Adrenal gland (tissue), 12 donors: ENCODE data around the gene POLR2E. TPM values are rescaled to one million over a fixed set of nuclear protein-coding genes. Genes with fewer than 3 reads are reported as not detected.

Source experiments
- DNase-seq, 7 donors: peaks; one replicate each; pipeline ENCODE4 v3.0.0-alpha.2; 2019 to 2020
- H3K27ac ChIP-seq, 5 donors: fragments of 200-600 bp; sonication (generic) in 4 of 5; 1 replicate in 3 of 5; 2 replicates in 2 of 5; pipeline versions ENCODE4 v1.5.1 to v1.8.0; 2016 to 2020; ENCODE audit warnings: mild to moderate bottlenecking in 1 of 5
- H3K27me3 ChIP-seq: fragments of 200-600 bp; 2 replicates; pipeline ENCODE4 v1.8.0; 2021
- H3K36me3 ChIP-seq, 2 donors: fragments of 200-600 bp; replicated peaks in 1 of 2; 1 replicate in 1 of 2; 2 replicates in 1 of 2; pipeline versions ENCODE4 v1.5.1 to v1.8.0; 2018 to 2022
- H3K4me1 ChIP-seq, 2 donors: fragments of 200-600 bp; replicated peaks in 1 of 2; 1 replicate in 1 of 2; 2 replicates in 1 of 2; pipeline versions ENCODE4 v1.5.1 to v1.8.0; 2018 to 2021
- H3K4me3 ChIP-seq, 4 donors: fragments of 200-600 bp; sonication (generic) in 3 of 4; one replicate each; pipeline ENCODE4 v1.5.1; 2016 to 2018
- H3K9me3 ChIP-seq, 3 donors: fragments of 200-600 bp; sonication (generic) in 1 of 3; replicated peaks in 1 of 3; 1 replicate in 2 of 3; 2 replicates in 1 of 3; pipeline versions ENCODE4 v1.5.1 to v1.8.0; 2016 to 2021
- POLR2A ChIP-seq, 2 donors: fragments of 450-650 bp; IDR thresholded peaks; one replicate each; pipeline ENCODE4 v1.6.1; 2017; ENCODE audit warnings: antibody characterized with exemption in 2 of 2, mild to moderate bottlenecking in 2 of 2, moderate library complexity in 1 of 2
- WGBS, 4 donors: extraction: QIAGEN DNeasy Blood & Tissue Kit in 2 of 4; methylation state at CpG; one replicate each; pipeline versions ENCODE4 v1.1.5 to v1.1.7; 2013 to 2017; 5-methylcytosine and 5-hydroxymethylcytosine counted together
- intact Hi-C, 2 donors: fragments of 100-400 bp; cut with DNase I; formaldehyde crosslinking; loops; one replicate each; pipeline versions ENCODE4 v1.14.1 to v1.15.0; 2022 to 2023
- polyA plus RNA-seq, 3 donors: library from polyadenylated mRNA; stranded (reverse); fragments of 200-250 nt in 2 of 3; fragments of 350-450 nt in 1 of 3; fragmentation: Illumina TruSeq in 1 of 3; extraction: RNeasy Lipid Tissue Mini Kit (QIAGEN cat#74804) in 1 of 3; gene quantifications; one replicate each; pipeline ENCODE4 v1.2.3, GENCODE V29; 2013 to 2014
- total RNA-seq, 9 donors: library from RNA; depleted of rRNA in 4 of 9; stranded (reverse); fragments of >200 nt in 4 of 9; fragments of 120-200 nt in 1 of 9; fragmentation: NEBNext Ultra II Directional in 1 of 9; extraction: Animal tissue kit (Norgen Biotek cat#: 25700) in 1 of 9; gene quantifications; one replicate each; pipeline versions ENCODE4 v1.1.0 to v1.2.4, GENCODE V29; 2013 to 2023
- TF ChIP-seq, protein P1 (sequence below), 6 experiments: fragments of 450-650 bp in 4 of 6; fragments of 200-600 bp in 2 of 6; sonication (generic) in 1 of 6; IDR thresholded peaks; 1 replicate in 5 of 6; 2 replicates in 1 of 6; pipeline versions ENCODE4 v1.5.1 to v1.8.0; 2016 to 2021; ENCODE audit warnings: antibody characterized with exemption in 6 of 6, mild to moderate bottlenecking in 2 of 6, moderate library complexity in 1 of 6
- donor health status: healthy with polysubstance abuse.
- donor health status: Bipolar disorder and iron deficiency.
- donor health status: DM: yes; HTN: yes; CAD: no.
- donor health status: DM: no; HTN: no; CAD: no.
- donor health status: DM: no; HTN: no; CAD: no.
- donor health status: DM: yes; HTN: yes; CAD: no.

The POLR2E gene
- total and polyA plus RNA-seq, 12 donors: 74.7 to 231 (median 157) TPM

GRCh38 chr19:1054102-1055027 lies 40.8 kb downstream of the POLR2E start:
- Histone ChIP-seq H3K36me3 (no peaks in the 10 kb centered on the region), H3K27ac (no peak overlapping the region), H3K9me3 (peaks cover 0 to 22% (median 0%) of the 10 kb centered on the region in 3 donors), H3K4me1 (no peaks in the 10 kb centered on the region), H3K27me3 (no peaks in the 10 kb centered on the region), H3K4me3 (no peak overlapping the region)
- DNase-seq: no peak
- TF ChIP-seq POLR2A (IDR thresholded peaks at IDR 0.05): no peak
- TF ChIP-seq, protein P1, sequence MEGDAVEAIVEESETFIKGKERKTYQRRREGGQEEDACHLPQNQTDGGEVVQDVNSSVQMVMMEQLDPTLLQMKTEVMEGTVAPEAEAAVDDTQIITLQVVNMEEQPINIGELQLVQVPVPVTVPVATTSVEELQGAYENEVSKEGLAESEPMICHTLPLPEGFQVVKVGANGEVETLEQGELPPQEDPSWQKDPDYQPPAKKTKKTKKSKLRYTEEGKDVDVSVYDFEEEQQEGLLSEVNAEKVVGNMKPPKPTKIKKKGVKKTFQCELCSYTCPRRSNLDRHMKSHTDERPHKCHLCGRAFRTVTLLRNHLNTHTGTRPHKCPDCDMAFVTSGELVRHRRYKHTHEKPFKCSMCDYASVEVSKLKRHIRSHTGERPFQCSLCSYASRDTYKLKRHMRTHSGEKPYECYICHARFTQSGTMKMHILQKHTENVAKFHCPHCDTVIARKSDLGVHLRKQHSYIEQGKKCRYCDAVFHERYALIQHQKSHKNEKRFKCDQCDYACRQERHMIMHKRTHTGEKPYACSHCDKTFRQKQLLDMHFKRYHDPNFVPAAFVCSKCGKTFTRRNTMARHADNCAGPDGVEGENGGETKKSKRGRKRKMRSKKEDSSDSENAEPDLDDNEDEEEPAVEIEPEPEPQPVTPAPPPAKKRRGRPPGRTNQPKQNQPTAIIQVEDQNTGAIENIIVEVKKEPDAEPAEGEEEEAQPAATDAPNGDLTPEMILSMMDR (IDR thresholded peaks at IDR 0.05): no peak
- WGBS, 4 donors: 91 to 98% (median 96%) methylated on average over 8 to 28 of the region's 28 CpGs
- intact Hi-C loops: no loop called here

GRCh38 chr19:1053176-1054101 lies 41.7 kb downstream of the POLR2E start:
- DNase-seq: no peak
- Histone ChIP-seq H3K4me1 (no peaks in the 10 kb centered on the region), H3K36me3 (no peaks in the 10 kb centered on the region), H3K4me3 (no peak overlapping the region), H3K27me3 (no peaks in the 10 kb centered on the region), H3K27ac (no peak overlapping the region), H3K9me3 (peaks cover 0 to 22% (median 0%) of the 10 kb centered on the region in 3 donors)
- TF ChIP-seq, protein P1 (IDR thresholded peaks at IDR 0.05): no peak
- no peak for TF ChIP-seq POLR2A (IDR thresholded peaks at IDR 0.05)
- intact Hi-C loops: no loop called here
- 90 to 96% (median 93%) methylated on average over 15 to 31 of the region's 31 CpGs for whole genome bisulfite sequencing, 4 donors

DNA sequence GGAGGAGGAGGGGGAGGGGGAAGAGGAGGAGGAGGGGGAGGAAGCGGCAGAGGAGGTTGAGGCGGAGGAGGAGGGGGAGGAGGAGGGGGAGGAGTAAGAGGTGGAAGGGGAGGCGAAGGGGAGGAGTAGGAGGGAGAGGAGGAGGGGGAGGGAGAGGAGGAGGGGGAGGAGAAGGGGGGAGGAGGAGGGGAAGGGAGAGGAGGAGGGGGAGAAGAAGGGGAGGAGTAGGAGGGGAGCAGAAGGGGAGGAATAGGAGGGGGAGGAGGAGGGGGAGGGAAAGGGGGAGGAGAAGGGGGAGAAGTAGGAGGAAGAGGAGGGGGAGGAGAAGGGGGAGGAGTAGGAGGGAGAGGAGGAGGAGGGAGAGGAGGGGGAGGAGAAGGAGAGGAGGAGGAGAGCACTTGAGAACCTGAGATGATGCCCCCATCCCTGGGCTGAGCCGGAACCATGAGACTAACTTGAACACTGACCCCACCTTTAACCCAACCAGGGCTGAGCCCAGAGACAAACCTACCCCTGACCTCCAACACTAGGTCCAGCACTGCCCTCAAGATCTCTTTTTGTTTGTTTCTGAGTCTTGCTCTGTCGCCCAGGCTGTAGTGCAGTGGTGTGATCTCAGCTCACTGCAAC lies 42.7 kb downstream of the POLR2E start:
- Histone ChIP-seq H3K9me3 (peaks cover 0 to 12% (median 0%) of the 10 kb centered on the region in 3 donors), H3K27ac (no peak overlapping the region), H3K27me3 (no peaks in the 10 kb centered on the region), H3K4me3 (no peak overlapping the region), H3K36me3 (no peaks in the 10 kb centered on the region), H3K4me1 (no peaks in the 10 kb centered on the region)
- TF ChIP-seq POLR2A (IDR thresholded peaks at IDR 0.05): no peak
- TF ChIP-seq, protein P1 (IDR thresholded peaks at IDR 0.05): no peak
- intact Hi-C loops: no loop called here
- no peak for DNase-seq
- 79 to 94% (median 83%) methylated on average over 2 to 5 of the region's 5 CpGs for WGBS, 4 donors
